GM12875 (cell line): ENCODE measurements around the gene SOD3.

Experiments
- H3K4me3 ChIP-seq: one replicate; pipeline ENCODE4 v1.5.1; 2011; ENCODE audit warnings: low read depth, low read length, control low read depth
- CTCF ChIP-seq: IDR thresholded peaks from 2 replicates; pipeline ENCODE4 v1.5.1; 2011; ENCODE audit warnings: low read depth, mild to moderate bottlenecking, control low read depth, inconsistent platforms, low read length, moderate library complexity, borderline replicate concordance; ENCODE audit not compliant: insufficient read depth

Gene SOD3

GRCh38 chr4:24770032-24770584 is 25.3 kb upstream of the SOD3 start:
- no peak for TF ChIP-seq CTCF
- H3K4me3 ChIP-seq, result no peak overlapping the region

GRCh38 chr4:24770667-24771066 is 24.7 kb upstream of the SOD3 start:
- TF ChIP-seq CTCF, result no peak
- no peak overlapping the region for H3K4me3 ChIP-seq

- H3K4me3 ChIP-seq, result no peak overlapping the region
- TF ChIP-seq CTCF, result no peak
Measured at GRCh38 chr4:24771241-24771640, 24.1 kb upstream of the SOD3 start.

GRCh38 chr4:24772061-24772705 is 23.2 kb upstream of the SOD3 start:
- no peak overlapping the region for H3K4me3 ChIP-seq
- TF ChIP-seq CTCF, result no peak

GRCh38 chr4:24772952-24773351 is 22.4 kb upstream of the SOD3 start:
- H3K4me3 ChIP-seq, result no peak overlapping the region
- no peak for TF ChIP-seq CTCF

- no peak for TF ChIP-seq CTCF
- H3K4me3 ChIP-seq, result no peak overlapping the region
Measured at GRCh38 chr4:24774452-24774851, 20.9 kb upstream of the SOD3 start.

- H3K4me3 ChIP-seq, result no peak overlapping the region
- TF ChIP-seq CTCF, result no peak
Measured at GRCh38 chr4:24775032-24775605, 20.3 kb upstream of the SOD3 start.
